ENCODE measurements around the gene LDB3.

Gene LDB3

GRCh38 chr10:86649471-86650150 is 18.7 kb upstream of the LDB3 start:
- Histone ChIP-seq H3K9me2 (replicated peaks; ENCODE audit: control insufficient read depth, low read length) (no peaks in the 10 kb centered on the region), H3K27ac (ENCODE audit: low read depth, low read length) (no peak overlapping the region), H3K36me3 (ENCODE audit: control insufficient read depth, low read length) (no peaks in the 10 kb centered on the region), H3K27me3 (ENCODE audit: control insufficient read depth, low read length) (no peaks in the 10 kb centered on the region), H3K9me3 (ENCODE audit: control insufficient read depth, insufficient read depth, low read length) (no peaks in the 10 kb centered on the region), H3K79me2 (ENCODE audit: control insufficient read depth, low read length) (no peaks in the 10 kb centered on the region), H3K4me2 (ENCODE audit: low read length) (no peak overlapping the region), H3K4me1 (ENCODE audit: control insufficient read depth, low read length) (no peaks in the 10 kb centered on the region), H4K20me1 (ENCODE audit: control insufficient read depth, insufficient read depth, low read depth, low read length) (no peaks in the 10 kb centered on the region), H3K4me3 (ENCODE audit: low read length) (no peak overlapping the region), H3F3A (ENCODE audit: control insufficient read depth, insufficient read depth) (no peaks in the 10 kb centered on the region)
- TF ChIP-seq CTCF (IDR thresholded peaks at IDR 0.05; ENCODE audit: low read depth, low read length, poor library complexity, severe bottlenecking) (no peak), EZH2phosphoT487 (IDR thresholded peaks at IDR 0.05; ENCODE audit: borderline replicate concordance, low read length) (no peak)

GRCh38 chr10:86650151-86650550 is 18.2 kb upstream of the LDB3 start:
- H3K4me2 ChIP-seq (ENCODE audit: low read length) = no peak overlapping the region
- no peaks in the 10 kb centered on the region for H3K9me3 ChIP-seq (ENCODE audit: control insufficient read depth, insufficient read depth, low read length)
- H4K20me1 ChIP-seq (ENCODE audit: control insufficient read depth, insufficient read depth, low read depth, low read length) = no peaks in the 10 kb centered on the region
- no peaks in the 10 kb centered on the region for H3K9me2 ChIP-seq (replicated peaks; ENCODE audit: control insufficient read depth, low read length)
- no peaks in the 10 kb centered on the region for H3K36me3 ChIP-seq (ENCODE audit: control insufficient read depth, low read length)
- TF ChIP-seq EZH2phosphoT487 (IDR thresholded peaks at IDR 0.05; ENCODE audit: borderline replicate concordance, low read length) (no peak), CTCF (IDR thresholded peaks at IDR 0.05; ENCODE audit: low read depth, low read length, poor library complexity, severe bottlenecking) (no peak)
- H3K4me1 ChIP-seq (ENCODE audit: control insufficient read depth, low read length) = no peaks in the 10 kb centered on the region
- no peaks in the 10 kb centered on the region for H3F3A ChIP-seq (ENCODE audit: control insufficient read depth, insufficient read depth)
- no peaks in the 10 kb centered on the region for H3K79me2 ChIP-seq (ENCODE audit: control insufficient read depth, low read length)
- H3K4me3 ChIP-seq (ENCODE audit: low read length) = no peak overlapping the region
- no peak overlapping the region for H3K27ac ChIP-seq (ENCODE audit: low read depth, low read length)
- no peaks in the 10 kb centered on the region for H3K27me3 ChIP-seq (ENCODE audit: control insufficient read depth, low read length)

GRCh38 chr10:86651021-86651471 is 17.3 kb upstream of the LDB3 start:
- Histone ChIP-seq H3F3A (ENCODE audit: control insufficient read depth, insufficient read depth) (no peaks in the 10 kb centered on the region), H4K20me1 (ENCODE audit: control insufficient read depth, insufficient read depth, low read depth, low read length) (no peaks in the 10 kb centered on the region), H3K9me2 (replicated peaks; ENCODE audit: control insufficient read depth, low read length) (no peaks in the 10 kb centered on the region), H3K27me3 (ENCODE audit: control insufficient read depth, low read length) (no peaks in the 10 kb centered on the region), H3K4me1 (ENCODE audit: control insufficient read depth, low read length) (no peaks in the 10 kb centered on the region), H3K4me3 (ENCODE audit: low read length) (no peak overlapping the region), H3K79me2 (ENCODE audit: control insufficient read depth, low read length) (no peaks in the 10 kb centered on the region), H3K4me2 (ENCODE audit: low read length) (no peak overlapping the region), H3K36me3 (ENCODE audit: control insufficient read depth, low read length) (no peaks in the 10 kb centered on the region), H3K9me3 (ENCODE audit: control insufficient read depth, insufficient read depth, low read length) (no peaks in the 10 kb centered on the region), H3K27ac (ENCODE audit: low read depth, low read length) (no peak overlapping the region)
- TF ChIP-seq EZH2phosphoT487 (IDR thresholded peaks at IDR 0.05; ENCODE audit: borderline replicate concordance, low read length) (no peak), CTCF (IDR thresholded peaks at IDR 0.05; ENCODE audit: low read depth, low read length, poor library complexity, severe bottlenecking) (no peak)

All from DOHH2 (cell line).